NCI-H748 treated with DMSO at 0.1 percent for 48 hours (cell line): ENCODE measurements around the gene KLHL3.
A peak's percentile ranks its signal among the peaks of the same experiment; 100 is the strongest.

Experiments used
- DNase-seq: peaks from one replicate; lab custom pipeline; 2025; lab: John Stamatoyannopoulos, UW

The KLHL3 gene

DNA sequence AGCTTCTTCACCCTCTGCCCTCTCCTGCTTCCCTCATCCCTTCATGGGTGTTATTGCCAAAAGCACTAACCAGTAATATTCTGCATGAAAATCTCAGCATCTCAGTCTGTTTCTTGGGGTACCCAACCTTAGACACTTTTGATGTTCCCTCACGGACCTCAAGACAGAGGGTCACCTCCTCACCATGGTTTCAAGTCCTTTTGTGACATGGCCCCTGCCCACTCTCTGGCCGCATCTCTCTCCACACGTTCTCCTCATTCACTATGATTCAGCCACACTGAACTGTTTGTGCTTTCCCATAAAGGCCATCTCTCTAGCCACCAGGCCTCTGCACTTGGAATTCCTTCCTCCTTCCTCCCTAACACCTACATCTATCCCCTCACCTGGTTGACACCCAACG, 125.3 kb downstream of the KLHL3 start:
- DNase-seq: no peak

DNA sequence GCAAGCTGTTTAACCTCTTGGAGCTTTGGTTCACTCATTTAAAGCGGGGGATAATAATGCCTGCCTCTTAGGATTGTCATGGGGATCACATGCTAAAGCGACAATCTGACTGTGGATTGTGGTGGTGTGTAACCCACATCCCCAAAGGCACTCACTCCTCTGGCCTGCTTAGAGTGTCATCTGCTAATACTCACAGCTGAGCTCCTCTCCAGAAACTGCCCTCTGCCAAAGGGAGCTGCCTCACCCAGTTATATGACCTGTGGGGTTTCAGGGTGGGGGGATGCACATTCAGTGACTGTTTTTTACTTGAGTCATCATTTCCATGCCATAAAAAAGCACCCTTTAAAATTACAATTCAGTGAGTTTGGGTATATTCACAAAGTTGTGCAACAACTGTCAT, 126.8 kb downstream of the KLHL3 start:
- no peak for DNase-seq

DNA sequence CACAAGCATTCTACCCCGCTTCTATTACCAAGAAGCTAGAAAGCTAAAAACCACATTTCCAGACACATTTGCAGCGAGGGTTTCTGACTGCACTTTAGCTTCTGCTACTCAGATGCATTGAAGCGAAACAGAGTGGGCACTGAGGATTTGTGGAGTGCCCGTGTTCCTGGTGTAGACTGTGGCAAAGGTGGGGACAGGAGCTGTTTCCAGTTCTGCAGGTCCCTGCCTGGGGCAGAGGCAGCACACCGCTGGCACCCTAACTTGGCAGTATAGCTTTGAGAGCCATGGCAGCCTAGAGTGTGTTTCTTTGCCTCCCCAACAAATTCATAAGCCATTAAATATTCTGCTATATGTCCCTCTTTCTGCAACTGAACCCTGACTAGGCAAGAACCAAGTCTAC, 128.1 kb downstream of the KLHL3 start:
- DNase-seq: no peak

DNA sequence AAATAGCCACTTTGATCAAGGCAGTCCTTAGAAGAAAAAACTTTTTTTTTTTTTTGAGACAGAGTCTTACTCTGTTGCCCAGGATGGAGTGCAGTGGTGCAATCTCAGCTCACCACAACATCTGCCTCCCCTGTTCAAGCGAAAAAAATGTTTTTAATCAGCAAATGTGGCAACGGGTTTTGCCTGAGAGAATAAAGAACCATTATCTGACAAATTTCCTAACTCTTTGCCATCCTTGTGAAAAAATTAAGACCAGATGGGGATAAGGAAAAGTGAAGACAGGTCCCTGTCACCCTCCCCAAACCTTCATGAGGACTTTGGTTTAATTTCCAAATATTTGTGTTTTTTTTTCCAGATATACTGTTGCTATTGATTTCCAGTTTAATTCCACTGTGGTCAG, 129.5 kb downstream of the KLHL3 start:
- DNase-seq: no peak

DNA sequence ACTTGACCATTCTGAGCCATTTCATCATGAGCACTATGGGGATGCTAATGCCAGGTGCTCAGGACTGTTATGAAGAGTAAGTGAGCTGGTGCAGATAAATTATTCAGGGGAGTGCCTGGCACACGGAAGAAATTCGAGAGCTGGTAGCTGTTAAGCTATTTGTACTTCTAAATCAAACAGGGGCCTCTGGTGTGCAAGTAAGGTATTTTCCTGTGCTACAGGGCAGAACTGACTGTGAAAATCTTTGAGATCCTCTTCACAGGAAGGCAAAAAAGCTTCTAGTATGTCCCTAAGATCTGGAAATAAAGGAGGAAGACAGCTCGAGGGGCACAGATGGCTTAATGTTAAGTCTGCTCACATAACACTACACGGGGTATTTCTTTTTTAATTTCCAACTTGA, 130.5 kb downstream of the KLHL3 start:
- peak; percentile 35 for DNase-seq

DNA sequence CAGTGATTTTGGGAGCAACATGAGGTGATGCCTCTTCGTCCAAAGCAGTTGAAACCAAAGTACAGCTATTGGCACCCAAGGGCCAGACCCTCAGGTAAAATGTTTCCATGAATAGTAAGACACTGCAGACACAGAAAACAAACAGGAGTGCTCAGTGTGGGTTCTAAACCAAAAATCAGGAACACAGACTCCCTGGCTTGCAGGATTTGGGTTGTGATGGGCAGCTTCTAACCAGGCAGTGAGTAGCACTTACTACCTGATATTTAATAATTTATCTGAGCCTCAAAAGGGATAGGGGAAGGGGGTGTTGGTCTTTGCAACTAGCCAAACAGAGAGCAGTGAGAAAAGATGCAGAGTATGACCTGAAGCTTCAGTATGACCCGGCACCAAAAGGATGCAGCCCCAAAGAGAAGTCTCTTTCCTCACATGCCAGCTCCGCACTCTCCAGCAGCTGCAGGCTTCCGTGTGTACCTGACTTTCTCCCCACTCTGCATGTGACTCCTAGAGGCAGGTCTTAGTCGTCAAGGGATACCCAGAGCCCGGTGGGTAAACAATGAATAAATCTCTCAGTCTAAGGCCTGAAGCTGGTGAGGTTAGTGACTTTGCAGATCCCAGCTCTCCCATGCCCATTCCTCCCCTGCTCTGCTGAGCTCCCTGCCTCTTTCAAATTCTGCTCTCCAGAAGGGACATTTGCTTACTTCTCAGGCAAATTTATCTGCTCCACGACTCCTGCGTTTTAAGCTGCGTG, 131.4 kb downstream of the KLHL3 start:
- no peak for DNase-seq

DNA sequence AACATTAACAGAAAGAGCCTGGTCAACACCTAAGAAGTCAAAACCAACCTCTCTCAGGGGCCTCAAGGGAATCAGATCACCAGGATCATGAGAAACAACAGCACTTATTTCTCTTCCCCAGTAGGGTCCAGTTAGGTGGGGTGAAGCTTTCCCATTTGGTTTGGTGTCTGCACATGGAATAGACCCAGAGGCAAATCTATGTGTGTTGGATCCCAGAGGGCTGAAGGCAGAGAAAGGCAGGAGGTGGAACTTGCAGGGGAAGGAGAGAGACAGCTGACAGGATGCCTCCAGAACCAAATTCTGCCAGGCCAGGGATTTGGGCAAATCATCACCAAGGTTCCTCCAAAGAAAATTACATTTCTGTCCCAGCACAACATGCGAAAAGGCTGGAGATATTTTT, 132.0 kb downstream of the KLHL3 start:
- no peak for DNase-seq

DNA sequence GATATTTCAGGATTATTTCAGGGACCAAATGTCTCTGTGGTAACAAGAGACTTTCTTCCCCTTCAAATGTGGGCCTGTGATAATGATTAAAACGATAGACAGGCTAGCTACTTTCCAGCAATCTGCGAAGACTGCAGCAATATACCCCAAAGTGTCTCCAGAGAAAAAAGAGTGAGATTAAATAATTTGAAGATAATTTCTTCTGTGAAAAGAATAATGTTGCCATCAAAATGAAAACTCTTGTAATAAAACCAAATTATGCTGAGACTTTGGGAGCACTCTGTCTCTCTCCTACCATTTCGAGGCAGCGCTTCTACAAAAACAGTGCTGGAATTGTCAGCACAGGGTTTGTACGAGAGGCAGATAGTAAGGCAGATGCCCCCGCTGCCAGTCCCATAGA, 132.5 kb downstream of the KLHL3 start:
- no peak for DNase-seq

DNA sequence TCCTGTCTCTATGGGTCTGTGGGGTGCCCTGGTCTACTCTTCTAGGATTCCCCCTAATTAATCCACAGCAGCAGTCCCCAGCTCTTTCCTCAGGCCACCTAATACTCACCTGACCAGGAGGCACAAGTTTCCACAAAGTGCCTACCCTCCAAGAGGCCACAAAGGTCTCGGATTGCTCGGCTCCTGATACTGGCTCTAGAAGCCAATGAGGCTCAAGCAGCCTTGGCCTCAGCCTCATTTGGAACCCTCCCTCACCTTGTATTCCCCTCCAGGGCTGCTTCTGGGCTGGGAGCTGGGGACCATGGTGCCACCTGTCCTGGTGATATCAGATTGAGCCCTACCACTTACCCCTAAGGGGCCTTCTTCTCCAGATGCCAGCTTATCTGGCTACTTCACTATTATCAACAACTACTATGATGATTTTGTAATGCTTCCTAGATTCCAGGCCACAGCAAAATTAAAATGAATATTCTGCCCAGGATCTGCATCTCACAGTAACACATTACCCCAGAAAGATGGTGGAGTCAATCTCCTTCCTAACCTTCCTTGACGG, 133.1 kb downstream of the KLHL3 start:
- DNase-seq: no peak

DNA sequence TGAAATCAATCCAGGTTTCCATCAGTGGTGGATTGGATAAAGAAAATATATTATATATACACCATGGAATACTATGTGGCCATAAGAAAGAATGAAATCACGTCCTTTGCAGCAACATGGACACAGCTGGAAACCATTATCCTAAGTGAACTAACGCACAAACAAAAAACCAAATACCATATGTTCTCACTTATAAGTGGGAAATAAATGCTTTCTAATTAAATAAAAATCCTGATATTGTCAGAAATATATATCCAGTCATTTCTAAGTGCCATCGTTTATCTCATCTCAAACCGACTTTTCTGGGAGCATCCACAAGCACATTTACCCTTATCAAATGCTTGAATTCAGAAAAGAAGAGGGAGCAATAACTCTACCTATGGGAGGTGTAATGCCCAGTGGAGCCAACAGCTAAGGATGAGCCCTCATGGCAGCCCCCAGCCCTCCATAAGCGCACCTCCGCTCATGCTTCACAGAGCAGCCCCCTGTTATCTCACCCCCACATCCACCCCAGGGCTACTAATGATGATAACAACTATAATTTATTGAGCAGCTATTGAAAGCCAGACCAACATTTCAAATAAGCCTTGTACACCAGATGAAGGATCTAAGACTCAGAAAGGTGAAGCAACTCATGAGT, 135.0 kb downstream of the KLHL3 start:
- DNase-seq: no peak

DNA sequence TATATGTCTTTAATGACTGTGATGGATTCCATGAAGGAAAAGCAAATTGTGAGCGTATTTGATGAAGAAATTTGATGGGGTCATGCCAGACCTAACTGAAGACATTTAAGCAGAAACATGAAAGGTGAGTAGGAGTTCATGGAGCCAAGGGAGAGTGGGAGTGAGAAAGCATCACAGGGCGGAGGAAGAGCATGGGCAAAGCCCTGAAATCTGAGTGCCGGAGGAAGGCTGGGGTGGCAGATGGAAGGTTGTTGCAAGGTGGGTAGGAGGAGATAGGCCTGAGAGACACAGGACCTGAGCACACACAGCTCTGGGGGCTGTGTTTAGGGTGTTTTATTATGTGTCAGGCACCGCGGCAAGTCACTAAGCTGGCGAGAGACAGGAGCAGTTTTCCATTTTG, 136.4 kb downstream of the KLHL3 start:
- no peak for DNase-seq

DNA sequence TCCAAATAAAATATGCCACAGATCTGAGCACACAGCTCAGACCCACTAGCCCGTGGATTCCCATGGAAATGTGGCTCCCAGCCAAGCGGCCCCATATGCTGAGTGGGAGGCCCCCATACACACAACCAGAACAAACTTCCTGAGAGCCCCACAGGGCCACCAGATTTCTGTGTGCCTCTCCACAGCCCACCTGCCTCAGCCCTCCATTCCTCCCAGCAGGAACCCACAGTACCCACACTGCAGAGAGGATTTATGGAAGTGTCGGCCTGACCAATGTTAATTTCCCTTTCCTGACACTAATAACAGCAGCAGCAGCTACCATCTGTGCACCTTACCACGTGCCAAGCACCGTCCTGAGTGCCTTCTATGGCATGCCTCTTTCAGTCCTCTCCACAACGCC, 137.5 kb downstream of the KLHL3 start:
- DNase-seq: no peak

DNA sequence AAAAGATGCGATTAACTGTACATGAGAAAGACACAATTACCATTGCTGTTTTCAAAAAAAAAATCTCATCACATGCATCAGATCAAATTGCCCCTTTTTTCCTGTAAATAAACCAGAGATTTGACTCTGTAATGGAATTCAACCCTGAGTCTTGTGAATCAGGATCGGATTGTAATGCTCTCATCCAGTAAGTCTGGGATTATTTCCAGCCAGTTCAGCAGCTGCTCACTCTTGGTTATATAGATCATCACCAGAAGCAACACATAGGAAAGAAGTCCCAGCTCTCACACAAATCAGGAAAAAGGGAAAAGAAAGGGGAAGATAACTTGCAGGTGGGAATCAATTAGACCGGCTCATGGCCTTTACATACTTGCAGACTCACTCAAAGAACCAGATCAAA, 138.9 kb downstream of the KLHL3 start:
- DNase-seq: no peak

DNA sequence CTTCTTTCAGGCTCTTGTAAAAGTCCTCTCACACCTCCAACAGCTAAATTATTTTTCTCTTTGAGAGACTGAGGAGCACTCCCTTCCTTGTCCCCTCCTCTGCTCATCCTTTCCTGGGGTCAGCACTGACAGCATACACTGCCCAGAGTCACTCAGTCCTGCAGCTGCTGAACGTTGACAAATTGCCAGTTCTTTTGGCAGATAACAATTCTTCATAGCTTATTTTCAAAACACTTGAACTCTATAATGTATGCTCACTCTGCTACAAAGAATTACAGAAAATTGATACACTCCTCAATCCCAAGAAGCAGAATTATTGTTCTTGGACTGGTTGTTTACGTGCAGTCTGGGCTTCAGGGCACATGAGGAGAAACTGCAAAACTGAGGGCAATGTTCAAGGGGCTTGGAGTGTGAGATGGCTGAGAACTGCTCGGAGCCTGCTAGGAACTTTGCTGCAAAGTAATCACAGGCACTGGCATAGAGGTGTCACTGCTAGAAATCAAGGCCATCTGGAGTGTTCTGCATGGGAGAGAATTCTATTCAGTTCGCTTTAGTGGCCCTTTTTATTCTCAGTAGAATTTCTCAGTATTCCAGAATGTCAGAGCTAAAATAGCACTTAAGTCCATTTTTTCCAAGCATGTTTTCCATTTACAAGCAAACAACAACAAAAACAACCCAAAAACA, 140.4 kb downstream of the KLHL3 start:
- no peak for DNase-seq

DNA sequence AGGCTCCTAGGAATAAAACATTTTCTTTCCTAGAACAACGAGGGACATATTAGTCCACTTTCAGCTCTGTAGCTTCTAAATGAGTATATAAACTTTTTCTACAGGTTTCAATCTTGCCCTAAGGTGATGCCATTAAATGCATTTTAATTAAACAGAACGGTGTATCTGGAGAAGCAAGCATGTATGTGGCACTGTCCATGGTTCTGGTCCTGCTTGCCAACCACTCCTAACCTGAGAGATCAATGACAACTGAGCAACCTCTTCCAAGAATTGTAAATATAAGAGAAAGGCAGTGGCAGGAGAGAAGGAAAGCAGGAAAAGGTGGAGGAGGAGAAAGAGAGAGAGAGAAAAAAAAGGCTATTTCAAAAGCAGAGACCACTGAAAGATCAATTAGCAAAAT, 141.2 kb downstream of the KLHL3 start:
- DNase-seq: no peak

DNA sequence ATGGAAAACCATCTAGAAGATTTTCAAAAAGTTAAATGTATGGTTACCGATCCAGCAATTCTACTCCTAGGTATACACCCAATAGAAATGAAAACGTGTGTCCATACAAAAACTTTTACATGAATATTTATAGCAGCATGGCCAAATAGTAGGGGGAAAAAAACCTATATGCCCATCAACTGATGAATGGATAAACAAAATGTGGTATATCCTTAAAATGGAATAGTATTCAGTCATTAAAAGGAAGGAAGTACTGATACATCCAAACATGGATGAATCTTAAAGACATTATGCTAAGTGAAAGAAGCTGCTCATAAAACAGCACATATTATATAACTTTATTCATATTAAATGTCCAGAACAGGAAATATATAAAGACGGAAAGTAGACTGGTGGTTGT, 143.6 kb downstream of the KLHL3 start:
- DNase-seq: no peak

DNA sequence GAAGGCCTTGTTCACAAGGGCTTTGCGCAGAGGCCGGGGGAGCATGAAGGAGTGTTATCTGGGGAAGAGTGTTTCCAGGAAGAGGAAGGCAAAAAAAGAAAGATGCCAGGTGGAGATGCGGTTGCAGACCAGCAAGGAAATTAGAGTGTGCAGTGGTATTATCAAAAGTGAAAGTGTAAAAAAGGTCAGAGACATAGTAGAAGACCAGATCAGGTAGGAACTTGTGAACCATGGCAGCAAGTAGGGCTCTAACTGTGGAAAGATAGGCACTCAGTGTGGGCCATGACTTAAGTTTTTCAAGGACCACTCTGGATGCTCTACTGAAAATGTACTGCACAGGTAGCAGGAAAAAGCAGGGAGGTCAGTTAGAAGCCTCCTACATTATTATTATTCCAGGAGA, 146.7 kb downstream of the KLHL3 start:
- no peak for DNase-seq

DNA sequence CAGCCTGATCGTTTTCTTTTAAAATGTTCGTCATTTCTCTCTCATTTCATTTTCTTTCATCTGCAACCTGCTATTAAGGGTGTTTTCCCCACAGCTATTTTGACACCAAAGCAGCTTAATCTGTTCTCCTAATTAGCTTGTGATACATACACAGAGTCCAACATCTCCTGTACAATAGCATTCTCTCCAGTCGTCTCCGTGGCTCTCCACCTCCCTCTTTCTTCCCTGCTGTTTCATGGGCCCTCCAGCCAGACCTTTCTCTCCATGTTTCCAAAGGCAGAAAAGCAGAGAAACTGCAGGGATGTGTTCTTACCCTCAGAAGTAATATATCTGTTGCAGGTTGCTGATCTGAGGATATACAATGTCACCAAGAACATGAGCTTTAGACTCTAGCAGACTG, 148.0 kb downstream of the KLHL3 start:
- no peak for DNase-seq

DNA sequence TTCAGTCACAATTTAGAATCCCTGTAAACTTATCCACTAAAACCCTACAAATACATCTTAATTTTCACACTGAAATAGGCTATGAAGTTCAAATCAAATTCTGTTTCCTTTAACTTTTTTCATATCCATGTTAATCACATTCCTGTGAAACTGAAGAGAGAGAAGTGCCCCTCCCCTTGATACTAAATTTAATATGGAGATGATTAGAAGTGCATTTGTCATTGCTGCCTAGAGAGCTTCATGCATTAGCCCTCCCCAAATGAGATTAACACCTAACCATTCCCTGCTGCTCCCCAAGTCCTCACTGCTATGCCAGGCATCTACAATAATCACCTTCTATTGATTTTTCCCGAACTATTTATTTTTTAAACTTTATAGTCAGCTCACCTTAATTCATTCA, 151.6 kb downstream of the KLHL3 start:
- DNase-seq: no peak

DNA sequence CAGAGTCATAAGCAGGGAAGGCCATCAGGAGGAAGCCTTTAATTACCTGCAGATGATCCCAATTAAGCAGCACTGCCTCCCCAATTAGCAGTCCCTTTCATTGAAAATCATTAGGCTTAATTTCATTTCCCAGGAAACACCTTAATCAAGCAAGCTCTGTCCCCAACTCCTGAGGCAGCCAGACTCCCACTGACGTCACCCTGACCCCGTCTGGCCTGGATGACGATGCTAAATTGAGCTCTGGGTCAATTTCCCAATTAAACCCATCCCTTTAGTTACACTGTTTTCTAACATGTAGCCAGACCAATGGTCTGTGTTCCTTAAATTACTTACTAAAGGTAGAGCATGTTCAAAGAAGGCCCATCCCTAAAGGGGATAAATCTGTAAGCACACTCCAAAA, 152.8 kb downstream of the KLHL3 start:
- no peak for DNase-seq

DNA sequence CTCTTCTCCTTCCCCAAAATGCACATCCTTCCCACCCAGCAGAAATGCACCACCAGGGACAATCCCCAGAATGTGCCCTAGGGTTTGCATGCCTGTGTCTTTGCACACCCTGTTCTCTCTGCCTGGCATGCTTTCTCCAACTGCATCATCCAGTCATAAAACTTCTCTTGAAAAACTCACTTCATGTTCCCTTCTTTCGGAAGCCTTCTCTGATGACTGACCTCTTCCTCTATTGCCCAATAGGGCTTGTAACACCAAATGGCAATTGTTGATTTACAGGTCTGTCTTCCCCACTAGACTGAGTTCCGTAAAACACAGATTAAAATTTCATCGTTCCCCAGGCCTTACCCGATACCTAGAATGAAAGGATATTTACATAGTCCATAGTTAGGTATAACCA, 153.7 kb downstream of the KLHL3 start:
- DNase-seq: no peak

DNA sequence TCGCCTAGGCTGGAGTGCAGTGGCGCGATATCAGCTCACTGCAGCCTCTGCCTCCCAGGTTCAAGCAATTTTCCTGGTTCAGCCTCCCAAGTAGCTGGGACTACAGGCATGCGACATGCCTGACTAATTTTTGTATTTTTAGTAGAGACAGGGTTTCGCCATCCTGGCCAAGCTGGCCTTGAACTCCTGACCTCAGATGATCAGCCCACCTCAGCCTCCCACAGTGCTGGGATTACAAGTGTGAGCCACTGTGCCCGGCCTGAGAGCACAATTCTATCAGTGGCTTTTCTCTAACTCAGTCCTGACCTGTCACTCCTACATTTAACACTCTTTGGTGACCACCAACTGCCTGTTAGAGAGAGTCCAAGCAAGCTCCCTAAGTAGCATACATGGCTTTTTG, 154.1 kb downstream of the KLHL3 start:
- DNase-seq: no peak

DNA sequence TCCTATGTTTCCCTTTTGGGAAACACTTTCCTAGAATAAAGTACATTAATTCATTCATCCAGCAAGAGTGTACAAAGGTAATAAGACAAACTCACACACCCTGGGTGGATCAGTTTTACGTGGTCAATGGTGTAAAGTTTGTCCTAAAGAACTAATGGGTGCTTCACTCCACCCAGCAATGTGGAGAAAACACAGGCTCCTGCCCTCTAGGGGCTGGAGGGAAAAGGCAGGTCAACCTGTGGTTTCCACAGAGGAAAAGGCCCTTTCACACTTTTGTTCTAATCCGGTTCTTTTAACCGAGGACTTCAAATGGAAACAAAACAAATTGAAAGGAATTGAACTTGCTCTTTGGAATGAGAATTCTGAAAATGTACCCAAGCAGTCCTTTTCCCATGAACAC, 155.9 kb downstream of the KLHL3 start:
- DNase-seq: no peak
